Endothelial cell of umbilical vein (primary cell): ENCODE measurements around the gene DRC1. TPM values are rescaled to one million over a fixed set of nuclear protein-coding genes. Genes with fewer than 3 reads are reported as not detected.

Experiments used
- BruUV-seq: library from RNA; stranded (reverse); fragments of 400-500 nt; replicated peaks from 2 replicates; lab custom pipeline; 2021; lab: Mats Ljungman, UMichigan
- CTCF ChIA-PET: fragments of 300-600, 350-600 bp; sonication (Branson Sonifier 250); formaldehyde crosslinking; loops from one replicate; lab custom pipeline; 2021; ENCODE audit warnings: antibody characterized with exemption, inconsistent platforms; lab: Charles Lee
- POLR2A ChIA-PET: fragments of 300-600, 350-600 bp; sonication (Branson Sonifier 250); formaldehyde crosslinking; loops from one replicate; lab custom pipeline; 2021; ENCODE audit warnings: antibody characterized with exemption, inconsistent platforms; lab: Charles Lee
- DNase-seq: peaks from one replicate; pipeline ENCODE4 v3.0.0-alpha.2; 2011; ENCODE audit warnings: low read depth, low spot score
- FAIRE-seq: peaks from 2 replicates; lab custom pipeline; 2011; peaks lifted over from hg19 to GRCh38; lab: Jason Lieb, UNC
- H2AFZ ChIP-seq: 2 replicates; pipeline ENCODE4 v1.6.0; 2012; ENCODE audit warnings: low read depth, low read length, control low read depth, inconsistent platforms
- H3K27ac ChIP-seq: 2 replicates; pipeline ENCODE4 v1.5.1; 2011; ENCODE audit warnings: low read depth, mild to moderate bottlenecking, control low read depth, low read length, moderate library complexity; ENCODE audit not compliant: insufficient read depth
- H3K27me3 ChIP-seq, 2 experiments: 2 replicates each; pipeline versions ENCODE4 v1.6.0 to v1.6.1; 2011; ENCODE audit warnings: low read length in 2 of 2, mixed read lengths in 1 of 2; ENCODE audit not compliant: control insufficient read depth in 2 of 2, insufficient read depth in 2 of 2
- H3K36me3 ChIP-seq, 2 experiments: 2 replicates in 1 of 2; 3 replicates in 1 of 2; pipeline ENCODE4 v1.5.1; 2011; ENCODE audit warnings: low read length in 2 of 2, mild to moderate bottlenecking in 1 of 2, moderate library complexity in 1 of 2; ENCODE audit not compliant: control insufficient read depth in 2 of 2, insufficient read depth in 2 of 2; ENCODE audit errors: extremely low read depth in 1 of 2
- H3K4me1 ChIP-seq: 3 replicates; pipeline ENCODE4 v1.5.1; 2011; ENCODE audit warnings: mild to moderate bottlenecking, low read length; ENCODE audit not compliant: control insufficient read depth, insufficient read depth; ENCODE audit errors: extremely low read depth
- H3K4me2 ChIP-seq: 2 replicates; pipeline ENCODE4 v1.6.1; 2011; ENCODE audit warnings: low read length, control low read depth, mixed read lengths; ENCODE audit not compliant: insufficient read depth
- H3K4me3 ChIP-seq, 3 experiments: fragments of 200-600 bp in 1 of 3; sonication (generic), shearing (Covaris generic) in 1 of 3; replicated peaks in 1 of 3; 2 replicates each; pipeline ENCODE4 v1.5.1; 2011 to 2016; ENCODE audit warnings: control low read depth in 3 of 3, low read length in 3 of 3, mild to moderate bottlenecking in 2 of 3, inconsistent platforms in 1 of 3, low read depth in 1 of 3, moderate library complexity in 1 of 3; ENCODE audit not compliant: insufficient read depth in 1 of 3
- H3K79me2 ChIP-seq: 2 replicates; pipeline ENCODE4 v1.6.0; 2012; ENCODE audit warnings: low read length, inconsistent platforms; ENCODE audit not compliant: control insufficient read depth, insufficient read depth
- H3K9ac ChIP-seq: replicated peaks from 2 replicates; pipeline ENCODE3; 2011; ENCODE audit warnings: low read length, control low read depth; ENCODE audit not compliant: insufficient read depth; ENCODE audit errors: extremely low read depth
- H3K9me1 ChIP-seq: replicated peaks from 3 replicates; pipeline ENCODE4 v1.6.0; 2011; ENCODE audit warnings: mild to moderate bottlenecking, low read length; ENCODE audit not compliant: control insufficient read depth, insufficient read depth; ENCODE audit errors: extremely low read depth
- H3K9me3 ChIP-seq: replicated peaks from 2 replicates; pipeline ENCODE4 v1.5.1; 2012; ENCODE audit warnings: low read length, inconsistent platforms; ENCODE audit not compliant: control insufficient read depth, insufficient read depth
- H4K20me1 ChIP-seq: replicated peaks from 2 replicates; pipeline ENCODE3; 2011; ENCODE audit warnings: mild to moderate bottlenecking, low read length; ENCODE audit not compliant: control insufficient read depth, insufficient read depth; ENCODE audit errors: extremely low read depth
- EZH2 ChIP-seq: IDR thresholded peaks from 2 replicates; pipeline ENCODE4 v1.6.1; 2012; ENCODE audit warnings: borderline replicate concordance, low read depth, mild to moderate bottlenecking, moderate library complexity, low read length, inconsistent platforms; ENCODE audit not compliant: severe bottlenecking
- FOS ChIP-seq: IDR thresholded peaks from 2 replicates; pipeline ENCODE4 v1.6.1; 2011; ENCODE audit warnings: mild to moderate bottlenecking, low read length, moderate library complexity, borderline replicate concordance; ENCODE audit not compliant: insufficient read depth
- GATA2 ChIP-seq: IDR thresholded peaks from 2 replicates; pipeline ENCODE4 v1.7.0; 2011; ENCODE audit warnings: low read depth, mild to moderate bottlenecking, moderate library complexity, mixed read lengths, low read length; ENCODE audit not compliant: insufficient read length, insufficient read depth
- JUN ChIP-seq: IDR thresholded peaks from 2 replicates; pipeline ENCODE4 v1.6.1; 2011; ENCODE audit warnings: borderline replicate concordance, low read depth; ENCODE audit not compliant: insufficient read length, insufficient read depth
- MAX ChIP-seq: IDR thresholded peaks from 2 replicates; pipeline ENCODE4 v1.6.1; 2011; ENCODE audit not compliant: insufficient read depth, insufficient read length
- MYC ChIP-seq: IDR thresholded peaks from one replicate; pipeline ENCODE4 v1.6.1; 2011; ENCODE audit warnings: mild to moderate bottlenecking, low read depth, low read length
- POLR2A ChIP-seq: IDR thresholded peaks from 2 replicates; pipeline ENCODE4 v1.6.1; 2012; ENCODE audit warnings: low read depth, mild to moderate bottlenecking, control low read depth, low read length
- POLR2AphosphoS5 ChIP-seq: IDR thresholded peaks from 2 replicates; pipeline ENCODE4 v1.6.1; 2012; ENCODE audit warnings: low read depth, mild to moderate bottlenecking, control low read depth, low read length, moderate library complexity; ENCODE audit not compliant: insufficient read depth
- dilution Hi-C: fragments of 300-500 bp; cut with MboI; formaldehyde crosslinking; loops from one replicate; pipeline ENCODE4 v1.15.0; 2019; ENCODE audit warnings: low sequenced_read_pairs; ENCODE audit not compliant: extremely low pct_ligation_motif_present
- intact Hi-C: fragments of 100-400 bp; cut with micrococcal nuclease; formaldehyde crosslinking; loops from one replicate; pipeline ENCODE4 v1.10.0; 2022
- polyA plus RNA-seq, 4 experiments: library from polyadenylated mRNA; depleted of rRNA in 3 of 4; stranded (reverse) in 3 of 4; unstranded in 1 of 4; fragments of >200 nt; gene quantifications; 2 replicates each; pipeline versions ENCODE4 v1.2.1 to v1.2.3, GENCODE V29; 2011 to 2012; ENCODE audit warnings: missing spikeins in 1 of 4
- total RNA-seq: library from RNA; stranded (reverse); gene quantifications from 2 replicates; pipeline ENCODE4 v1.2.3, GENCODE V29; 2021
- TF ChIP-seq, protein P1 (sequence below), 2 donors: IDR thresholded peaks; 1 replicate in 1 of 2; 2 replicates in 1 of 2; pipeline ENCODE4 v1.5.1; 2011; ENCODE audit warnings: low read length in 2 of 2, mild to moderate bottlenecking in 2 of 2, moderate library complexity in 2 of 2, control low read depth in 1 of 2, inconsistent platforms in 1 of 2, low read depth in 1 of 2; ENCODE audit not compliant: insufficient read depth in 1 of 2; ENCODE audit errors: extremely low read depth in 1 of 2

DRC1 gene
- total and polyA plus RNA-seq, 2 donors (not counting 3 experiments of a cell fraction or from before 2014, with no cell fraction given): 0.44 TPM; not detected in 1

GRCh38 chr2:26475832-26476501, 74.2 kb downstream of the DRC1 start:
- no peak for TF ChIP-seq POLR2A
- TF ChIP-seq, protein P1, sequence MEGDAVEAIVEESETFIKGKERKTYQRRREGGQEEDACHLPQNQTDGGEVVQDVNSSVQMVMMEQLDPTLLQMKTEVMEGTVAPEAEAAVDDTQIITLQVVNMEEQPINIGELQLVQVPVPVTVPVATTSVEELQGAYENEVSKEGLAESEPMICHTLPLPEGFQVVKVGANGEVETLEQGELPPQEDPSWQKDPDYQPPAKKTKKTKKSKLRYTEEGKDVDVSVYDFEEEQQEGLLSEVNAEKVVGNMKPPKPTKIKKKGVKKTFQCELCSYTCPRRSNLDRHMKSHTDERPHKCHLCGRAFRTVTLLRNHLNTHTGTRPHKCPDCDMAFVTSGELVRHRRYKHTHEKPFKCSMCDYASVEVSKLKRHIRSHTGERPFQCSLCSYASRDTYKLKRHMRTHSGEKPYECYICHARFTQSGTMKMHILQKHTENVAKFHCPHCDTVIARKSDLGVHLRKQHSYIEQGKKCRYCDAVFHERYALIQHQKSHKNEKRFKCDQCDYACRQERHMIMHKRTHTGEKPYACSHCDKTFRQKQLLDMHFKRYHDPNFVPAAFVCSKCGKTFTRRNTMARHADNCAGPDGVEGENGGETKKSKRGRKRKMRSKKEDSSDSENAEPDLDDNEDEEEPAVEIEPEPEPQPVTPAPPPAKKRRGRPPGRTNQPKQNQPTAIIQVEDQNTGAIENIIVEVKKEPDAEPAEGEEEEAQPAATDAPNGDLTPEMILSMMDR (IDR thresholded peaks at IDR 0.05; ENCODE audit: extremely low read depth in 1 of 2, insufficient read depth in 1 of 2, low read depth in 1 of 2, low read length in 2 of 2): no peak
- no peak for TF ChIP-seq MYC
- TF ChIP-seq GATA2: no peak
- TF ChIP-seq POLR2AphosphoS5: no peak
- no peak for TF ChIP-seq MAX
- no peak for TF ChIP-seq FOS
- TF ChIP-seq JUN: no peak
- TF ChIP-seq EZH2: no peak
- BruUV-seq: no TSS peak
- H3K27me3 ChIP-seq: no peaks in the 10 kb centered on the region
- H3K79me2 ChIP-seq: no peaks in the 10 kb centered on the region
- POLR2A ChIA-PET: no interaction called here
- dilution Hi-C loops: no loop called here
- no peaks in the 10 kb centered on the region for H3K9me3 ChIP-seq
- H3K4me3 ChIP-seq: no peak overlapping the region
- no peaks in the 10 kb centered on the region for H3K4me1 ChIP-seq
- intact Hi-C loops: no loop called here
- no peak for FAIRE-seq
- H3K27ac ChIP-seq: no peak overlapping the region
- H4K20me1 ChIP-seq: no peaks in the 10 kb centered on the region
- CTCF ChIA-PET: no interaction called here
- DNase-seq: no peak
- no peaks in the 10 kb centered on the region for H3K9me1 ChIP-seq
- H3K4me2 ChIP-seq: no peak overlapping the region
- H2AFZ ChIP-seq: no peak overlapping the region
- H3K9ac ChIP-seq: no peak overlapping the region
- no peaks in the 10 kb centered on the region for H3K36me3 ChIP-seq
